ENCODE measurements around the gene PARP1.

- no peak for TF ChIP-seq POLR2AphosphoS5 (IDR thresholded peaks at IDR 0.05; ENCODE audit: insufficient read depth in 1 of 2, low read depth in 1 of 2)
- TF ChIP-seq, protein P1, sequence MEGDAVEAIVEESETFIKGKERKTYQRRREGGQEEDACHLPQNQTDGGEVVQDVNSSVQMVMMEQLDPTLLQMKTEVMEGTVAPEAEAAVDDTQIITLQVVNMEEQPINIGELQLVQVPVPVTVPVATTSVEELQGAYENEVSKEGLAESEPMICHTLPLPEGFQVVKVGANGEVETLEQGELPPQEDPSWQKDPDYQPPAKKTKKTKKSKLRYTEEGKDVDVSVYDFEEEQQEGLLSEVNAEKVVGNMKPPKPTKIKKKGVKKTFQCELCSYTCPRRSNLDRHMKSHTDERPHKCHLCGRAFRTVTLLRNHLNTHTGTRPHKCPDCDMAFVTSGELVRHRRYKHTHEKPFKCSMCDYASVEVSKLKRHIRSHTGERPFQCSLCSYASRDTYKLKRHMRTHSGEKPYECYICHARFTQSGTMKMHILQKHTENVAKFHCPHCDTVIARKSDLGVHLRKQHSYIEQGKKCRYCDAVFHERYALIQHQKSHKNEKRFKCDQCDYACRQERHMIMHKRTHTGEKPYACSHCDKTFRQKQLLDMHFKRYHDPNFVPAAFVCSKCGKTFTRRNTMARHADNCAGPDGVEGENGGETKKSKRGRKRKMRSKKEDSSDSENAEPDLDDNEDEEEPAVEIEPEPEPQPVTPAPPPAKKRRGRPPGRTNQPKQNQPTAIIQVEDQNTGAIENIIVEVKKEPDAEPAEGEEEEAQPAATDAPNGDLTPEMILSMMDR (IDR thresholded peaks at IDR 0.05) = no peak
Measured at GRCh38 chr1:226353698-226354525, 54.0 kb downstream of the PARP1 start.
